Calu3 (cell line): ENCODE data around the gene PAPOLA. TPM values are rescaled to one million over a fixed set of nuclear protein-coding genes. Genes with fewer than 3 reads are reported as not detected.

Experiments used
- BruUV-seq: library from RNA; stranded (reverse); fragments of 400-500 nt; replicated peaks from 2 replicates; lab custom pipeline; 2021; lab: Mats Ljungman, UMichigan
- CTCF ChIA-PET: fragments of 300-600 bp; sonication (Branson Sonifier 250); formaldehyde crosslinking; loops from one replicate; lab custom pipeline; 2022; ENCODE audit warnings: antibody characterized with exemption; lab: Charles Lee
- DNase-seq: peaks from one replicate; pipeline ENCODE4 v3.0.0; 2022
- H3K27ac Mint-ChIP-seq: one replicate; pipeline ENCODE4 v1.8.0; 2022; ENCODE audit warnings: mixed read lengths; ENCODE audit not compliant: unreplicated experiment
- H3K27me3 Mint-ChIP-seq: one replicate; pipeline ENCODE4 v1.8.0; 2022; ENCODE audit warnings: mixed read lengths; ENCODE audit not compliant: unreplicated experiment
- H3K36me3 Mint-ChIP-seq: one replicate; pipeline ENCODE4 v1.8.0; 2022; ENCODE audit warnings: mild to moderate bottlenecking, moderate library complexity, mixed read lengths; ENCODE audit not compliant: insufficient read depth, unreplicated experiment
- H3K4me1 Mint-ChIP-seq: one replicate; pipeline ENCODE4 v1.8.0; 2022; ENCODE audit warnings: mild to moderate bottlenecking, low read depth, mixed read lengths; ENCODE audit not compliant: unreplicated experiment
- H3K4me3 Mint-ChIP-seq: one replicate; pipeline ENCODE4 v1.8.0; 2022; ENCODE audit warnings: mild to moderate bottlenecking, low read depth, moderate library complexity, mixed read lengths; ENCODE audit not compliant: unreplicated experiment
- H3K9me3 Mint-ChIP-seq: one replicate; pipeline ENCODE4 v1.8.0; 2022; ENCODE audit warnings: low read depth, mixed read lengths; ENCODE audit not compliant: unreplicated experiment
- intact Hi-C: fragments of 100-400 bp; cut with micrococcal nuclease; formaldehyde crosslinking; loops from one replicate; pipeline ENCODE4 v1.10.0; 2022; ENCODE audit not compliant: unreplicated experiment
- total RNA-seq: library from RNA; stranded (reverse); gene quantifications from 2 replicates; pipeline ENCODE4 v1.2.3, GENCODE V29; 2022
- TF ChIP-seq, protein P1 (sequence below): fragments of 200-600 bp; IDR thresholded peaks from one replicate; pipeline ENCODE4 v1.8.0; 2022; ENCODE audit warnings: antibody characterized with exemption; ENCODE audit not compliant: unreplicated experiment

PAPOLA gene
- total RNA-seq, 1 experiment from 2014 or later = 205 TPM

DNA sequence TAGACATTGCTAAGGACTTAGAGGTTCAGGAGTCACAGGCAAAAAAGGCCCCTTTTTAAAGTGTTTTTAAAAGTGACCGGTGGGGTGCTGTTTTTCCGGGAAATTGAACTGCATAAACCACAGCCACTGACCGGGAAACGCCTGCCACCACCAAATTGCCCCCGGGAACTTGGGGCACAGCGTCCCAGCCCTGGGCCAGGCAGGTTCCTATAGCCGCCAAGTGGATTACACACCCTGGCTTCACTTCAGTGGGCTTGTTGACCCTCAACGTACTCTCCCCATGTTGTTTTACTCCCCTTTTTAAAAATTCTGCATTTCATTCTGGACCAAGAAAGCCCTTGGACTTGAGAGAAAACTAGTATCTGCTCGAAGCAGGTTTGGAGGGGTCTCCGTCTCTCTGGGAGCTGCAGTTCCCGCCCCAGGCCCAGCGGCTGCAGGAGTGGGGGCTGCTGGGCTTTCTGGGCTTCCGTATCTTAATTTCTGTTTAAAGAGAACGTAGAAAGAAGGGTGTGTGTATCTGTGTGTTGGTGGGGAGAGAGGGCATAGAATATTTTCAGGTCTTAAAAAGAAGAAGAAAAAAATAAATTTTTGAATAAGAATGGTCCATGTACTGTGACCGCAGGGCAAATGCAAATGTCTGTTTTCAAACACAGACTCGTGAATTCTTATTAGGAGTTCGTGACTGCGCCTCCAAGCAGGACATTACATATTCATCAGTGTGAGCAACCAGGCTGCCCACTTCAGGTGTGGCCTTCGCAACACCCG is 82.9 kb downstream of the PAPOLA start:
- intact Hi-C loops = loop anchor here (1.0 to 5.0 kb wide), 3 partner anchors 82 to 267 kb away; no protein-coding TSS in a partner anchor
- no peaks in the 10 kb centered on the region for H3K36me3 Mint-ChIP-seq
- peaks cover 13% of the 10 kb centered on the region for H3K27me3 Mint-ChIP-seq
- no peaks in the 10 kb centered on the region for H3K4me1 Mint-ChIP-seq
- no peak overlapping the region for H3K4me3 Mint-ChIP-seq
- no peaks in the 10 kb centered on the region for H3K9me3 Mint-ChIP-seq
- BruUV-seq = no TSS peak
- TF ChIP-seq, protein P1, sequence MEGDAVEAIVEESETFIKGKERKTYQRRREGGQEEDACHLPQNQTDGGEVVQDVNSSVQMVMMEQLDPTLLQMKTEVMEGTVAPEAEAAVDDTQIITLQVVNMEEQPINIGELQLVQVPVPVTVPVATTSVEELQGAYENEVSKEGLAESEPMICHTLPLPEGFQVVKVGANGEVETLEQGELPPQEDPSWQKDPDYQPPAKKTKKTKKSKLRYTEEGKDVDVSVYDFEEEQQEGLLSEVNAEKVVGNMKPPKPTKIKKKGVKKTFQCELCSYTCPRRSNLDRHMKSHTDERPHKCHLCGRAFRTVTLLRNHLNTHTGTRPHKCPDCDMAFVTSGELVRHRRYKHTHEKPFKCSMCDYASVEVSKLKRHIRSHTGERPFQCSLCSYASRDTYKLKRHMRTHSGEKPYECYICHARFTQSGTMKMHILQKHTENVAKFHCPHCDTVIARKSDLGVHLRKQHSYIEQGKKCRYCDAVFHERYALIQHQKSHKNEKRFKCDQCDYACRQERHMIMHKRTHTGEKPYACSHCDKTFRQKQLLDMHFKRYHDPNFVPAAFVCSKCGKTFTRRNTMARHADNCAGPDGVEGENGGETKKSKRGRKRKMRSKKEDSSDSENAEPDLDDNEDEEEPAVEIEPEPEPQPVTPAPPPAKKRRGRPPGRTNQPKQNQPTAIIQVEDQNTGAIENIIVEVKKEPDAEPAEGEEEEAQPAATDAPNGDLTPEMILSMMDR = no peak
- no peak for DNase-seq
- CTCF ChIA-PET = no interaction called here
- no peak overlapping the region for H3K27ac Mint-ChIP-seq

DNA sequence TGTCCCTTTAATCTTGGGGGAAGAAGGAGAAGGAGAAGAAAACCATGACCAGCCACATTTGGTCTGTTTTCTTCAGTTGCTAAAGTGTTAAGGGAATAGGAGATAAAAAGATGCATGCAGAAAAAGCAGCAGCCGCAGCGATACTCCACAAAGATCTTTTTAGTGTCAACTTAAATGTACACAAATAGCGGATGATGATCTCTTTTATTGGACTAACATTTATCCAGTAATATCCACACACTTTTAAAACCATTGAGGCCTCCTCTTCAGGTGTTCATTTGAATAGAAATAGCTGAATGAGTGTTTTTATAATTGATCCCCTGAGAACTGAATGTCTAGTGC is 83.5 kb downstream of the PAPOLA start:
- CTCF ChIA-PET = no interaction called here
- H3K9me3 Mint-ChIP-seq = no peaks in the 10 kb centered on the region

DNA sequence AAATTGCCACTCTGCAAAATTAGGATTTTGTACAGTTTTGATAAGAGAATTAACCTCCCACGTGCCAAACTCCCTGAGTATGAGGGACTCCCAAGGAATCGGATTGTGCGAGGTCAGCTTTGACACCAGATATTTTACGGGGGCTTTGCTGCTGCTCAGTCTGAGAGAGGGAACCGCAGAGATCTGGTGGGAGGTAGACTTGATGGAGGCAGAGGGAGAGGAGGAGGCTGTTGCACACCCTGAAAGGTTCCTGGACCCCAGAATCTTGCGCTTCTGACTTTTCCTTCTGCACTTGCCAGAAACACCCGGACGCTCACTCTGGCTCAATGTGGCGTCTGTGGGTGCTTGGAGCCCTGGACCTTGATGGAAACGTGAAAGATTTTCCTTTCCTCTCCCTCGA is 83.9 kb downstream of the PAPOLA start:
- H3K27ac Mint-ChIP-seq = no peak overlapping the region
- no peaks in the 10 kb centered on the region for H3K9me3 Mint-ChIP-seq
- no peaks in the 10 kb centered on the region for H3K36me3 Mint-ChIP-seq
- CTCF ChIA-PET = no interaction called here
- DNase-seq = no peak
- intact Hi-C loops = no loop called here
- TF ChIP-seq, protein P1 = no peak
- peaks cover 13% of the 10 kb centered on the region for H3K27me3 Mint-ChIP-seq
- BruUV-seq = no TSS peak
- H3K4me1 Mint-ChIP-seq = no peaks in the 10 kb centered on the region
- no peak overlapping the region for H3K4me3 Mint-ChIP-seq

More for the DNA sequence above, 83.5 kb downstream of the PAPOLA start:
- H3K27me3 Mint-ChIP-seq = peaks cover 13% of the 10 kb centered on the region
- TF ChIP-seq, protein P1 = no peak
- DNase-seq = no peak
- no peaks in the 10 kb centered on the region for H3K4me1 Mint-ChIP-seq
- no peak overlapping the region for H3K27ac Mint-ChIP-seq
- H3K36me3 Mint-ChIP-seq = no peaks in the 10 kb centered on the region
- BruUV-seq = no TSS peak
- intact Hi-C loops = no loop called here
- no peak overlapping the region for H3K4me3 Mint-ChIP-seq

DNA sequence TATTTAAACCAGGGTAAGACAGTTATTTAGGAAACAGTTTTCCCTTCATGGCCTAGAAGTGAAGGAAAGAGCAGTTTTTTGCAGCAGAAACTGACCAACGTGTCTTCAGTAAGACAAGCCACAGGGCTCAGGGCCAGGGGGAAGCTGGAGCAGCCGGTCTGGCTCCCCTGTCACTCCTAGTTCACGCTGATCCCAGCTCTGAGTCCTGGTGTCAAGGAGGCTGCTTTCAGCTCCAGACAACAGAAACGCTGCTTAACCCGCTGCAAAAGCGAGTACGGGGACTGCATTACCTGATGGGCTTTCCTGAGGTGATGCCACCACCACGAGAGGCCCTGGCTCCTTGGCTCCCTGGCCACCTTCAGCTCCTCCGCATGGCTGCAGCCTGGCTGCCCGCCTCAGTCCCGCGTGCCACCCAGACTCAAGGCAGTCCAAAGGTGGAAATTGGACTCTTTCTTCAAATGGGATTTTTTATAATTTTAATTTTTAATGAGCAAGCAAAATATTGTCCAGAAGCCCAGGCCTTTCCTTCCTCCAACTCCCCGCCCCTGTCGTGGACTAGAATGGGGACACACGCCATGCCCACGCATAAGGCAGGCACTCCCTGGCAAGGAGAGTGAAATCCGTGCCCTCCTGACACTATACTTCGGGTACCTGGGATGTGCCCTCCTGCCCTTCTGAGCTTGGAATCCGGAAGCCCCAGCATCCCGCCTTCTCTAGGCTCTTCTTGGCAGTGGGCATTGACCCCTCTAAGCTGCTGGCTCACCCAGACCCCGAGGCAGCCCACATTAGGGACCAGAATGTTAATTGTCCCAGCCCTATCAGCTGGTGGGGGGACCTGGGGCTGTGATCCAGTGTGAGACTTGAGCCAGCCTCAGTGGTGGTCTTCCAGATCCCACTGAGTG is 85.0 kb downstream of the PAPOLA start:
- Mint-ChIP-seq H3K27me3 (peaks cover 13% of the 10 kb centered on the region), H3K27ac (no peak overlapping the region), H3K36me3 (no peaks in the 10 kb centered on the region), H3K4me1 (no peaks in the 10 kb centered on the region), H3K4me3 (no peak overlapping the region), H3K9me3 (no peaks in the 10 kb centered on the region)
- CTCF ChIA-PET = no interaction called here
- intact Hi-C loops = no loop called here
- DNase-seq = no peak
- TF ChIP-seq, protein P1 = no peak
- BruUV-seq = no TSS peak
